Measurements from ENCODE around the gene CNIH1. TPM values are rescaled to one million over a fixed set of nuclear protein-coding genes. Genes with fewer than 3 reads are reported as not detected.
"Not testable (repeated sequence)": the region's sequence is repeated elsewhere in the genome, so short reads cannot be mapped to it uniquely, and the experiment has no call there.

CNIH1 gene
- total RNA-seq, 1 experiment from 2014 or later = 157 TPM

DNA sequence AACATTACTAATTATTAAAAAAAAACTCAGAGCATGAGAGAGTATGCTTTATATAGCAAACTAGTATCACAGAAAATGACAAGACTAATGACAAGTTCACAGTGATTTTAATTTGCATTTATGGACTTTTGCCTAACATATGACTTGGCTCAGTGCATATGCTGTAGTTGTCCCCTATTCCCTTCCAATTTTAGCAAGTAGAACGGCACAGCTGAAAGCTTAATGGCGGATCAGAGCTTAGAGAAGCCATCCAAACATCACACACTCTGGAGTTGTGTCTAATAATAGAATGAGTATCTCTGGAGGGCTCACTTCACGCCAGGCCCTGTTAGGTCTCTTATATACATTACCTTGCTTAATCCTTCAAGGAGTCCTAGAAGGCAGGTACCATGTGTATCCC is 13.3 kb downstream of the CNIH1 start:
- DNase-seq (ENCODE audit: low read depth) = no peak

DNA sequence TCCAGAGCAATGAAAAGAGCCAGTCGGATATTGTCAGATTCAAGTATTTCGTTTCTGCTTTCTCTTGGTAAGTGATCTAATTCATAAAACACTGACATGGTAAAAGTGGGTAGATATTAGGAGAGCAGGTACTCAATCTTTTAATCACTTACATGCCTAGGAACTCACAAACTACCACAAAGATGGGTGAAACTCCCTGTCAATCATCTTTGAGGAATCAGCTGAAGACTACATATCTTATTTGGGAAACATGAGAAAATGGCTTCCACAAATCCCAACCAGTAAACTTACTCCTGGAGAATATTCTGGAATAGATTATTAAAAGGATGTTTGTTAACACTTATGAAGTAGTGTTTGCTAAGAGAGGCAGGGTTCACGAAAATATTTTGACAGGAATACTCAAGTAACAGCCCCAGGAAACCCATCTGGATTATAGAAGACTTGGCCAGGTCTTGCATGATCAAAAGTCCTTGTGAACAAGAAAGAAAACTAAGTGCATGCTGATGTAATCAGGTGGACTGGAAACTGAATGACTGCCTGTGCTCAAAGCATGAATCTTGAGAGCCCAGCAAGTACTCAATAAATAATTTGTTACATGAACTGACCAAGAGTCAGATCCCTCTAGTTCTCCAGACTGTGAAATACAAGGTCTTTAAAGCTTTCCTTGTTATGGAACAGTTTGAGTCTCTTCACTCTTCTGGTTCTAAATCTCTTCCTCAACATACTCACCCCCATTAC is 15.5 kb downstream of the CNIH1 start:
- DNase-seq (ENCODE audit: low read depth) = no peak

DNA sequence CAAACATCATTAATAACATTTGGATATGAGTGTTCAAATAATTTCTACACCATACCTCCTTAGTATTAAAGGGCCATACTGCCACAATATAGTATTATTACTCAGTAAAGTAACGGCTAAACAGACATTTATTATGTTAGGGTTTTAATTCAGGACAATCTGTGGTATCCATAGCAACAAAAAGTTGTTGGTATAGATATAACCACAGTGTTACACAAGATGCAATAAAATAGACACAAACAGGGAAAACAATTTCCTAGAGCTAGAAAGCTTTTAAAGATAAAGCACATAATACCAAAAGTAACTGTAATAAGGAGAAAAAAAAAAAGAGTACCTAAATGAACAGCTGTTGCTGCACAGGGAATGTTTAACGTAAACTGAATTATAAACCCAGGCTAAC is 16.1 kb downstream of the CNIH1 start:
- no peak for DNase-seq (ENCODE audit: low read depth)

DNA sequence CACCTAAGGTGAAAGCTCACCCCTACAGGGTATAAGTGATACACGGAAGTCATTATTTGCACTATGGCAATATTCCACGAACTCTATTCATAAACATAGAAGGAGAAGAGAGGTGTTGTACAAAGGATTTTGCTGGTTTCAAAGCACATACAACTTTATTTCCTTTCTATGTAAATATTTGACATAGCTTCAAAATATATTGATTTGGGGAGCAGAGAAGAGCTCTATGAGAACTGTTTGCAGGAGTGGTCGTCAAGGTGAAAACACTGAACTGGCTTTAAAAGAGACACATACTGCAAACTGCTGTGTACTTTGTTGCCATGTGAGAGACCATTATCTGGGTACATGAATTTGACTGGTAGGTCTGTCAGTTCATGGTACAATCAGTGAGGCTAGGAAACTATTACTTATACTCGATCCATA is 16.7 kb downstream of the CNIH1 start:
- no peak for DNase-seq (ENCODE audit: low read depth)

DNA sequence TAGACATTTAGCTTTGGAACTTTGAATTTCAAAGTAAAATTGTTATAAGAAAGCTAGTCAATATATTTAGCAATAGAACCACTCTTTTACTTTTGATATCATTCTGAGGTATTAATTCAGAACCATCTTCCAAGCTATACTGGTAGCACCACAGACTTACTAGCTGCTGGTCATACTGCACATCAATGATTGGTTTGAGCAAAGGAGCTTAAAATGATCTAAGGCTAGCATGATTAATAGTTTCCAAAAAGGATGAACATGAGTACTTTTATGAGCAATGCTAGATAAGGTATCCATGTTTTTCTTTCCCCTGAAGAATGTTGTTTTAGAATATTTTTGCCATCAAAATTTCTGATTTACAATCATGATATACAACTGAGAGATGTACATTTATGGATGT is 17.2 kb downstream of the CNIH1 start:
- DNase-seq (ENCODE audit: low read depth) = no peak

DNA sequence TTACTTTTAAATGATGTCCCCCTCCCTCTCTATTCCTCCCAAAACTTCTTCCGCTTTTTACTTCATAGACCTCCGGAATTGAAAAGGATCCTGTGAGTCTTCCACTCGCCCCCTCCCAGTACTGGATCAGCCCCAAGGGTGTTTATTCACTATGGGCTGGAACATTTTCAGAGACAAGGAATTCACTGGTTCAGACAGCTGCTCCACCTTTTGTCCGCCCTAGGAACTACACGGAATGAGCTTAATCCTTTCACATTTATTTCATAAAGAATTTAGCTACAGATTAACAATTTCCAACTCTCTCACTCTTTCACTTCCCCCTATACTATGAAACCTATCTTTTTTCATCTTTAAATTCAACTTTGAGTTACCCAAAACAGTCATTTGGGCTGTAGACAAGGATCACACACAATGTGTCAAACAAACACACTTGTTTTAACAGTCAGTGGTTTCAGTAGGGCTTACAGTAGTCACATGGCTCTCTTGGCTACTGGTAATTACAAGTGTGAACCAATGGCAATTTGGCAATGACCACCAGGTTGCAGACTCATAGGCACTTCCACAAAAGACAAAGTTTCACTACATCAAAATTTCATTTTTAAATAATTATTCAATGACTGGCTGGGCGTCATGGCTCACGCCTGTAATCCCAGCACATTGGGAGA is 20.6 kb downstream of the CNIH1 start:
- DNase-seq (ENCODE audit: low read depth) = peak; percentile 47

DNA sequence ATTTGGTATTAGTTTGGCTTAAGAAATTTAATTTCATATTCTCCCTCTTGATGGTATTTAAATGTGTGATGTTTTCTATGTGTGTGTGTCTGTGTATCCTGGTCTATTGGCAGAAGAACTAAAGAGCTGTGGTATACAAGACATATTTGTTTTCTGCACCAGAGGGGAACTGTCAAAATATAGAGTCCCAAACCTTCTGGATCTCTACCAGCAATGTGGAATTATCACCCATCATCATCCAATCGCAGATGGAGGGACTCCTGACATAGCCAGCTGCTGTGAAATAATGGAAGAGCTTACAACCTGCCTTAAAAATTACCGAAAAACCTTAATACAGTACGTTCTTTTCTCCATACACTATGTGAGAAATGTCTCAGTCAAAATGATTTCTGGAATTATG is 29.8 kb downstream of the CNIH1 start:
- DNase-seq (ENCODE audit: low read depth) = no peak

DNA sequence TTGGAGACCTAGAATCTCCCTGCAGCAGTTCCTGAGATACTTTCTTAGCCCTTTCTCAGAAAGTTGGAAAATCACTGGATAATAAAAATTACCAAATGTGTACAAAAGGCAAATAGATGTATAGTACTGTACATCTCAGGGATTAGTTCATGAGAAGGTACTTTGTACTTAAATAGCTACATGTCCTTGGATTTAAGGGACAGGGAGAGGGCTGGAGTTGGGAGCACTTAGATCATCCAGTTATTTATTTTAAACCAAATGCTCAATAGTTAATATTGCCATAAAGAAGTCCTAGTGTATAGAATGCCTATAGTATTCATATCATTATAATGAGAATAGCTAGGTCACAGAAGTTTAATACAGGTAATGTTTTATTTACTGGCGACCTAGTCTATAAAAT is 31.0 kb downstream of the CNIH1 start:
- no peak for DNase-seq (ENCODE audit: low read depth)

DNA sequence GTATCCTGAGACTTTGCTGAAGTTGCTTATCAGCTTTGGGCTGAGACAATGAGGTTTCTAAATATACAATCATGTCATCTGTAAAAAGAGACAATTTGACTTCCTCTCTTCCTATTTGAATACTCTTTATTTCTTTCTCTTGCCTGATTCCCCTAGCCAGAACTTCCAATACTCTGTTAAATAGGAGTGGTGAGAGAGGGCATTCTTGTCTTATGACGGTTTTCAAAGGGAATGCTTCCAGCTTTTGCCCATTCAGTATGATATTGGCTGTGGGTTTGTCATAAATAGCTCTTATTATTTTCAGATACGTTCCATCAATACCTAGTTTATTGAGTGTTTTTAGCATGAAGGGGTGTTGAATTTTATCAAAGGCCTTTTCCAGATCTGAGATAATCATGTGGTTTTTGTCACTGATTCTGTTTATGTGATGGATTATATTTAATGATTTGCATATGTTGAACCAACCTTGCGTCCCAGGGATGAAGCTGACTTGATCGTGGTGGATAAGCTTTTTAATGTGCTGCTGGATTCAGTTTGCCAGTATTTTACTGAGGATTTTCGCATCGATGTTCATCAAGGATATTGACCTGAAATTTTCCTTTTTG is 37.7 kb downstream of the CNIH1 start:
- DNase-seq (ENCODE audit: low read depth) = not testable (repeated sequence)

DNA sequence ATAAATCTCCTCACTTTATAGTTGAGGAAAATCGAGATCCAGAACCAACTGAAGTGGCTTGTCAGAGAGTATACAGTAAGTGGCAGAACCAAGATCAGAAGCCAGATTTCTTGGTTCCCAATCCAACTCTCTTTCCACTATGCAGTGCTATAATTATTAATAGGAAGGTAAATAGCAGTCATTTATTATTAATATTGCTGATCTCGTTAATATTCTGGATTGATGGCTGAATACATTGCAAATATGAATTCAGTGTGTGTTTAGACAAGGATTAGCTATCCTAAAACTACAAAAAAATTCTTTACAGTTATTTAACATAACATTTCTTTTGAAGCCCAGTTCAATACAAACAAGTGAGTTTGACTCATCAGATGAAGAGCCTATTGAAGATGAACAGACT is 41.6 kb downstream of the CNIH1 start:
- DNase-seq (ENCODE audit: low read depth) = no peak

DNA sequence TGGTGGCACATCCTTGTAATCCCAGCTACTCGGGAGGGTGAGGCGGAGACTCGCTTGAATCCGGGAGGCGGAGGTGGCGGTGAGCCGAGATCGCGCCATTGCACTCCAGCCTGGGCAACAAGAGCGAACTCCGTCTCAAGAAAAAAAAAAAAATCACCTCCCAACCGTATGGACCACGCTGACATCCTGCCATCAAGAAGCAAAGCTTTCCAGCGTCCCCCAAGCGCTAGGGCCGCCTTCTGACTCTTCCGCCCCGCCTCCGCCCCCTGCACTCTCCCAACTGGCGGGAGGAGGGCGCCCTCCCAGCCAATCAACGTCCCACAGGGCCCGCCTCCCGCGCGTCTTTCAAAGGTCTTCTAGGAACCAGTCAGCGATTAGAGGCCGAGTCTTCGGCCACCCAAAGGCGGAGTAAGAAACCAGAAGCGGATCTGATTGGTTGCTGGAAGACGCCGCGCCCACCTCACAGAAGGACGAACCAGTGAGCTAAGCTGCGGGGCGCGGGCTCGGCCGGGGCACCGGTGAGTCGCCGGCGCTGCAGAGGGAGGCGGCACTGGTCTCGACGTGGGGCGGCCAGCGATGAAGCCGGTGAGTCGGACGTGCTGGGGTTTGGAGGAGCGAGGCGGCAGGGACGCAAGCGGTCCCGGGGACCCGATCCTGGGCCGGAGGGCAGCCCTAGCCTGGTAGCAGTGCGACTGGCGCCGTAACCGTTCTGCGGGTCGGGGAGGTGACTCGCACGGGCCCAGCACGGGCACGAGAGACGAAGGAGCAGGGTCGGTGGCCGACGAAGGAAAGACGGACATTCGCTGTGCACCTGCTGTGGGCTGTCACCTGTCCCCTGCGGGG is 44.5 kb downstream of the CNIH1 start, which contains the start of gene CDKN3:
CDKN3 (plus strand) TSS at position 515 of the 843 bp plus-strand sequence; CDS start at position 577, 62 bp downstream.
- DNase-seq (ENCODE audit: low read depth) = peak; percentile 99

DNA sequence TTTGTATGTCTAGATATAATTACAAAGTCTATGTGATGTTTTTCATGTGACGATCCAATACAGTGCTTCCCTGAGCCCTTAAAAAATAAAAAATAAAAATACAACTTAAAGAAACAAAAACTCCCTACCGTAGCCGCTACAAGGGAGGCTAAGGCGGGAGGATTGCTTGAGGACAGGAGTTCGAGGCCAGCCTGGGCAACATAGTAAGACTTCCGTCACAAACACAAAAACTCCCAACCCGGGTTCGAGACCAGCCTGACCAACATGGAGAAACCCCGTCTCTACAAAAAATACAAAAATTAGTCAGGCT is 45.0 kb downstream of the CNIH1 start:
- no peak for DNase-seq (ENCODE audit: low read depth)

DNA sequence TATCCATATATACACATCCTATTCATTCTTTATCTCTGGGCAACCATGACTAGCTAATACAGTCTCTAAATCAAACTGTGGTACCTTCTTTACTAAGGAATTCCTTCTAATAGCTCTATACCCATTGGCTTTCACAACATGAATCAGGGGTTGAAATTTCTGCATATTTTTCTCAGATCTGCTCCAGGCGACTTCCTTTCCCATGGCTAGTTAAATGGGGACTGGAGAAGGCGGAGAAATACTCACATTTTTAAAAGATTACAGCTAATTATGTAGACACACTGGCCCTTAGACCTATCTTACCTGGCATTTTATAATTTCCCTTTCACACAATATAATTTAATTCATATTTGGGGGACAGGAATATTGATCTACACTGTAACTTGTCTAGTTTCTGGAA is 45.5 kb downstream of the CNIH1 start:
- no peak for DNase-seq (ENCODE audit: low read depth)

DNA sequence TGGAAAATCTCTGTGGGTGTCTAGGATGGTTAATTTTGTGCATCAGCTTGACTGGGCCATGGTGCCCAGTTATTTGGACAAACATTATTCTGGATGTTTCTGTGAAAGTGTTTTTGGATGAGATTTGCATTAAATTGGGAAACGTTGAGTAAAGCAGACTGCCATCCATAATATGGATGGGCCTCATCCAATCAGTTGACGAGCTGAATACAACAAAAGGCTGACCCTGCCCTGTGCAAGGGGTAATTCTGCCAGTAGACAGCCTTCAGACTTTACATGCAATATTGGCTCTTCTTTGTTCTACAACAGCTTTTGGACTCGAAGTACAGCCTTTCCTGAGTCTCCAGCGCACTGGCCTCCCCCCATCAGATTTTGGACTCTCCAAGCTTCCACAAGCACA is 45.9 kb downstream of the CNIH1 start:
- no peak for DNase-seq (ENCODE audit: low read depth)

DNA sequence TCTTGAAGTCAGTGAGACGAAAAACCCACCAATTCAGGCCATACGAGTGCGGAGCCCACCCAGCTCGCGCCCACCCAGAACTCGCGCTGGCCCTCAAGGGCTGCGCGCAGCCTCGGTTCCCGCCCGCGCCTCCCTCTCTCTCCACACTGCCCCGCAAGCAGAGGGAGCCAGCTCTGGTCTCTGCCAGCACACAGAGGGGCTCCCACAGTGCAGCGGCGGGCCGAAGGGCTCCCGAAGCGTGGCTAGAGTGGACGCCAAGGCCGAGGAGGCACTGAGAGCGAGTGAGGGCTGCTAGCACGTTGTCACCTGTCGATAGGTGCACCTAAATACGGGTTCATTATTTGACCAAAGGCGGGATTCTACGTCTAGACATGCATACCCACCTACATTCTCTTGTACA is 46.6 kb downstream of the CNIH1 start:
- no peak for DNase-seq (ENCODE audit: low read depth)

DNA sequence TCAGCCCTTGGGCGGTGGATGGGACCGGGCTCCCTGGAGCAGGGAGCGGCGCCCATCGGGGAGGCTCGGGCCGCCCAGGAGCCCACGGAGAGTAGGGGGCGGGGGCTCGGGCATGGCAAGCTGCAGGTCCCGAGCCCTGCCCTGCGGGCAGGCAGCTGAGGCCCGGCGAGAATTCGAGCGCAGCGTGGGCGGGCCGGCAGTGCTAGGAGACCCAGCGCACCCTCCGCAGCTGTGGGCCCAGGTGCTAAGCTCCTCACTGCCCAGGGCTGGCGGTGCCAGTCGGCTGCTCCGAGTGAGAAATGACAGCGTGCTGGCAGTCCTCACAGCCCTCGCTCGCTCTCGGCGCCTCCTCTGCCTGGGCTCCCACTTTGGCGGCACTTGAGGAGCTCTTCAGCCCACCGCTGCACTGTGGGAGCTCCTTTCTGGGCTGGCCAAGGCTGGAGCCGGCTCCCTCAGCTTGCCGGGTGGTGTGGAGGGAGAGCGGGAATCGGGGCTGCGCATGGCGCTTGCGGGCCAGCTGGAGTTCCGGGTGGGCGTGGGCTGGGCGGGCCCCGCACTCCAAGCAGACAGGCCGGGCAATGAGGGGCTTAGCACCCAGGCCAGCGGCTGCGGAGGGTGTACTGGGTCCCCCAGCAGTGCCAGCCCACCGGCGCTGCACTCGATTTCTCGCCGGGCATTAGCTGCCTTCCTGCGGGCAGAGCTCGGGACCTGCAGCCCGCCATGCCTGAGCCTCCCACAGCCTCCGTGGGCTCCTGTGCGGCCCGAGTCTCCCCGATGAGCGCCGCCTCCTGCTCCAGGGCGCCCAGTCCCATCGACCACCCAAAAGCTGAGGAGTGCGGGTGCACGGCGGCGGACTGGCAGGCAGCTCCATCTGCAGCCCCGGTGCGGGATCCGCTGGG is 47.9 kb downstream of the CNIH1 start:
- not testable (repeated sequence) for DNase-seq (ENCODE audit: low read depth)

DNA sequence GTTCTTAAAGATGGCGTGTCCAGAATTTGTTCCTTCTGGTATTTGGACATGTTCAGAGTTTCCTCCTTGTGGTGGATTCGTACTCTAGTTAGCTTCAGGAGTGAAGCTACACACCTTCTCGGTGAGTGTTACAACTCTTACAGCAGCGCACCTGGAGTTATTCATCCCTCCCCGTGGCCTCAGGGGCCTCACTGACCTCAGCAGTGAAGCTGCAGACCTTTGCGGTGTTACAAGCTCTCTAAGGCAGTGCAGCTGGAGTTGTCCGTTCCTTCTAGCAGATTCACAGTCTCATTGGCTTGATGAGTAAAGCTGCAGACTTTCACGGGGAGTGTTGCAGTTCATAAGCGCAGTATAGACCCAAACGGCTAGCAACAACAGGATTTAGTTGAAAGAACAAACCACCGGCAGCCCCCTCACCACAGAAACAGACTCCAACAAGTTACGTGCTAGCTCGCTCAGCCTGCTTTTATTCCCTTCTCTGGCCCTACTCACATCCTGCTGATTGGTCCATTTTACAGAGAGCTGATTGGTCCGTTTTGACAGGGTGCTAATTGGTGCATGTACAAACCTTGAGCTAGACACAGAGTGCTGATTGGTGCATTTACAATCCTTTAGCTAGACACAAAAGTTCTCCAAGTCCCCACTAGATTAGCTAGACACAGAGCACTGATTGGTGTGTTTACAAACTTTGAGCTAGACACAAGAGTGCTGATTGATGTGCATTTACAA is 48.9 kb downstream of the CNIH1 start:
- no peak for DNase-seq (ENCODE audit: low read depth)

DNA sequence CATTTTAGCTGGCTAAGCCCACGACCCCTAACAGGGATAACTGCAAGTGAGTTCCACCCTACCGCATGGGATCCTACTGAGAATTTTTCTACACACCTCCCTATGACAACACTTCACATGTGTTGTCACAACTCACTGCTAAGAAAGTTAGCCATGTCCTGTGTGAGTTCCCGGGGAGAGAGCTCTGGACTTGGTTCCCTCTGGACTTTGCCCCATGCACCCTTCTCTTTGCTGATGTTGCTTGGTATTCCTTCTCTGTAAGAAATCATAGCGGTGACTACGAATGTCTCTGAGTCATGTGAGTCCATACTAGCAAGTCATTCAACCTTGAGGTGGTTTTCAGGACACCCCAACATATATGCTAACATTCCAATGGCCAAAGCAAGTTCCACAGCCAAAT is 53.8 kb downstream of the CNIH1 start:
- DNase-seq (ENCODE audit: low read depth) = no peak

DNA sequence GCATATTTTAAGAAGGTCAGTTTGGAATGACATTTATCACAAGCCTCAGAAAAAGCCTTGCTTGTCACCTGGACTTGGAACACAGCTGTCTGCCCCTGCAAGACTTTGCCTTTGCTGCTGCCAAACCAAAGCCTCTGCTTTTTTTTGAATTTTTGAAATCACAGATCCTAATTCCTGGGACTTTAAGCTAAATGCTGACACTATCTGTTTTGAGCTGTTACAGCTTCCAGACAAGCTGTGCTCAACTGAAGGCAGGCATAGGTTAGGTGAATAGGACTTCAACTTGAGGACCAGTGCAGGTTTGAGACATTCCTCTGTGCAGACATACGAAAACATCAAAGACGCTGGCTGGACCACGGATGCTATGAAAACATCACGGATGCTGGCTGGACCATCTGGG is 55.6 kb downstream of the CNIH1 start:
- DNase-seq (ENCODE audit: low read depth) = no peak

DNA sequence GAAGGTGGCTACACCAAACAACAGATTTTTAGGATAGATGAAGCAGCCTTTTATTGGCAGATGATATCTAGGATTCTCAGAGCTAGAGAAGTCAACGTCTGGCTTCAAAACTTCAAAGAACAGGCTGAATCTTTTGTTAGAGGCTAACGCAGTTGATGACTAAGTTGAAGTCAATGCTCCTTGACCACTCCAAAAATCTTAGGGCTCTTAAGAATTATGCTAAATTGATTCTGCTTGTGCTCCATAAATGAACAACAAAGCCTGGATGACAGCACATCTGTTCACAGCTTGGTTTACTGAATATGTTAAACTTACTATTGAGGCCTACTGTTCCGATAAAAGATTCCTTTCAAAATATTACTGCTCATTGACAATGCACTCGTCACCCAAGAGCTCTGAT is 57.3 kb downstream of the CNIH1 start:
- DNase-seq (ENCODE audit: low read depth) = no peak

DNA sequence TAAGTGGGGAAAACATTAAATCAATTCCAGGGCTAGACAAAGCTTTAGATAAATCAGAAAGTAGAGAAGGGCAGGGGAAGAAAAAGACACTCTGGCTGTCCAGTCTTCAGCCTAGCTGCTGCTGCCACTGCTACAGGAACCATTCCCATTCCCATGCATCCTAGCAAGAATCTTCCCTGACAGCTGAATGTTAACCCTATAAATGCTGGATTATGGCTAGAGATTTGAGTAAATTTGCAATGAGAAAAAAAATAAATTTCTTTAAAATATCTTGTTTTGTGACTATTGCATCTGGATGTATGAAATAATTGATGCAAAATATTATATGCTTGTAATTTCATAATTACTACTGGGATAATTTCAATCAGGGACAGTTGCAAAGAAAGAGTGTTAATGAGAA is 59.4 kb downstream of the CNIH1 start:
- DNase-seq (ENCODE audit: low read depth) = no peak

Data from RPMI7951 (cell line).